Activated CD8-positive, alpha-beta memory T cell treated with anti-CD3 and anti-CD28 coated beads, Interleukin-2, amount 50 U/mL, for 24 hours (primary cell): Measurements from ENCODE around the gene CACNB4.
"Not testable (repeated sequence)": the region's sequence is repeated elsewhere in the genome, so short reads cannot be mapped to it uniquely, and the experiment has no call there.

Experiments used
- DNase-seq: peaks from one replicate; pipeline ENCODE4 v3.0.0-alpha.2; 2020; ENCODE audit errors: extremely low read depth

CACNB4 gene

GRCh38 chr2:152021001-152021400 lies 77.8 kb downstream of the CACNB4 start:
- not testable (repeated sequence) for DNase-seq

- no peak for DNase-seq
Measured at GRCh38 chr2:152019732-152020131, 79.1 kb downstream of the CACNB4 start.

- DNase-seq: no peak
Measured at GRCh38 chr2:152016181-152017120, 82.4 kb downstream of the CACNB4 start.

- DNase-seq: no peak
Measured at GRCh38 chr2:152015552-152015951, 83.3 kb downstream of the CACNB4 start.

GRCh38 chr2:152012697-152013096 lies 86.1 kb downstream of the CACNB4 start:
- no peak for DNase-seq

- DNase-seq: no peak
Measured at GRCh38 chr2:152011724-152012123, 87.1 kb downstream of the CACNB4 start.

- no peak for DNase-seq
Measured at GRCh38 chr2:152005607-152006006, 93.2 kb downstream of the CACNB4 start.

- DNase-seq: not testable (repeated sequence)
Measured at GRCh38 chr2:152003283-152003682, 95.6 kb downstream of the CACNB4 start.

- DNase-seq: no peak
Measured at GRCh38 chr2:151999053-151999452, 99.8 kb downstream of the CACNB4 start.

- no peak for DNase-seq
Measured at GRCh38 chr2:151996243-151997003, 102.4 kb downstream of the CACNB4 start.

- DNase-seq: no peak
Measured at GRCh38 chr2:151995161-151995557, 103.7 kb downstream of the CACNB4 start.

GRCh38 chr2:151994178-151994577 lies 104.7 kb downstream of the CACNB4 start:
- not testable (repeated sequence) for DNase-seq

- DNase-seq: no peak
Measured at GRCh38 chr2:151991010-151991409, 107.8 kb downstream of the CACNB4 start.

GRCh38 chr2:151989378-151989777 lies 109.5 kb downstream of the CACNB4 start:
- no peak for DNase-seq

GRCh38 chr2:151987484-151987883 lies 111.4 kb downstream of the CACNB4 start:
- no peak for DNase-seq

GRCh38 chr2:151984424-151985083 lies 114.3 kb downstream of the CACNB4 start:
- DNase-seq: no peak

- no peak for DNase-seq
Measured at GRCh38 chr2:151983221-151983620, 115.6 kb downstream of the CACNB4 start.

- DNase-seq: no peak
Measured at GRCh38 chr2:151981886-151982285, 117.0 kb downstream of the CACNB4 start.

- no peak for DNase-seq
Measured at GRCh38 chr2:151979694-151980093, 119.2 kb downstream of the CACNB4 start.

- no peak for DNase-seq
Measured at GRCh38 chr2:151978709-151979108, 120.1 kb downstream of the CACNB4 start.

- no peak for DNase-seq
Measured at GRCh38 chr2:151977631-151978030, 121.2 kb downstream of the CACNB4 start.

GRCh38 chr2:151976945-151977353 lies 121.9 kb downstream of the CACNB4 start:
- DNase-seq: no peak
